ENCODE measurements around the gene SEMA7A. TPM values are rescaled to one million over a fixed set of nuclear protein-coding genes. Genes with fewer than 3 reads are reported as not detected.
A peak's percentile ranks its signal among the peaks of the same experiment; 100 is the strongest.

The SEMA7A gene
- total RNA-seq, 1 experiment from 2014 or later, result 0.20 TPM

GRCh38 chr15:74451861-74452835, 18.4 kb upstream of the SEMA7A start:
- DNase-seq (ENCODE audit: extremely low read depth, low read depth), result no peak

GRCh38 chr15:74451322-74451721, 17.6 kb upstream of the SEMA7A start:
- no peak for DNase-seq (ENCODE audit: extremely low read depth, low read depth)

- DNase-seq (ENCODE audit: extremely low read depth, low read depth), result no peak
Measured at GRCh38 chr15:74449643-74450205, 16.0 kb upstream of the SEMA7A start.

GRCh38 chr15:74449095-74449494, 15.3 kb upstream of the SEMA7A start:
- no peak for DNase-seq (ENCODE audit: extremely low read depth, low read depth)

GRCh38 chr15:74445816-74446763, 12.3 kb upstream of the SEMA7A start:
- DNase-seq (ENCODE audit: extremely low read depth, low read depth), result no peak

GRCh38 chr15:74444106-74445062, 10.6 kb upstream of the SEMA7A start:
- no peak for DNase-seq (ENCODE audit: extremely low read depth, low read depth)

- DNase-seq (ENCODE audit: extremely low read depth, low read depth), result no peak
Measured at GRCh38 chr15:74443100-74443909, 9.5 kb upstream of the SEMA7A start.

GRCh38 chr15:74442604-74443003, 8.8 kb upstream of the SEMA7A start:
- no peak for DNase-seq (ENCODE audit: extremely low read depth, low read depth)

- no peak for DNase-seq (ENCODE audit: extremely low read depth, low read depth)
Measured at GRCh38 chr15:74442063-74442462, 8.3 kb upstream of the SEMA7A start.

GRCh38 chr15:74441248-74441941, 7.6 kb upstream of the SEMA7A start:
- DNase-seq (ENCODE audit: extremely low read depth, low read depth), result no peak

- peak; percentile 50 for DNase-seq (ENCODE audit: extremely low read depth, low read depth)
Measured at GRCh38 chr15:74438721-74439316, 5.1 kb upstream of the SEMA7A start.

- no peak for DNase-seq (ENCODE audit: extremely low read depth, low read depth)
Measured at GRCh38 chr15:74438206-74438605, 4.4 kb upstream of the SEMA7A start.

GRCh38 chr15:74434263-74435136, 742 bp upstream of the SEMA7A start:
- no peak for DNase-seq (ENCODE audit: extremely low read depth, low read depth)

- DNase-seq (ENCODE audit: extremely low read depth, low read depth), result no peak
Measured at GRCh38 chr15:74432968-74433591, 678 bp downstream of the SEMA7A start.

GRCh38 chr15:74432271-74432967, 1.3 kb downstream of the SEMA7A start:
- no peak for DNase-seq (ENCODE audit: extremely low read depth, low read depth)

GRCh38 chr15:74431645-74432044, 2.1 kb downstream of the SEMA7A start:
- DNase-seq (ENCODE audit: extremely low read depth, low read depth), result no peak

All from NCI-H460 (cell line).